Stimulated activated CD4-positive, alpha-beta T cell treated with anti-CD3 and anti-CD28 coated beads, Interleukin-2, amount 100 ng/mL, for 24 hours (primary cell): Measurements from ENCODE around the gene SCGN.

Source experiments
- DNase-seq, 2 donors: peaks; one replicate each; pipeline ENCODE4 v3.0.0-alpha.2; 2020

SCGN gene

GRCh38 chr6:25691894-25692293, 39.9 kb downstream of the SCGN start:
- DNase-seq = no peak

GRCh38 chr6:25692472-25692871, 40.5 kb downstream of the SCGN start:
- DNase-seq = no peak

DNA sequence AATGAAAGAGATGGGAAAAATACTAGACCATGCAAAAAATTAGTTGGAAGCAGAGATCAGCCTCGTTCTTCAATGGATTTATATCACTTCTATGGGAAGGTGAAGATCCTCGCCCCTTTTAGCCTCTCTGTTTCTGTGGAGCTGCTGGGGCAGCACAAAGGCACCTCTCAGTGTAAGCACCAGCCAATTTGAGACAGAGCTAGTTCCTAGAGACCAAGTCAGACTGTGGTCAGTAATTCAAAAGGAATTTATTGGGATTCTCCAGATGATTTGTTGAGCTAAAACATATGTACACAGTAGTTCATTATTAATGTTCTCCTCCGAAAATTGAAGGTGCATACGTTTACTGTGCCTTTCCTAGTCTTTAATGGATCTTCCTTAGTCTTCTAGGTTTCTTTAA, 42.4 kb downstream of the SCGN start:
- DNase-seq = no peak

DNA sequence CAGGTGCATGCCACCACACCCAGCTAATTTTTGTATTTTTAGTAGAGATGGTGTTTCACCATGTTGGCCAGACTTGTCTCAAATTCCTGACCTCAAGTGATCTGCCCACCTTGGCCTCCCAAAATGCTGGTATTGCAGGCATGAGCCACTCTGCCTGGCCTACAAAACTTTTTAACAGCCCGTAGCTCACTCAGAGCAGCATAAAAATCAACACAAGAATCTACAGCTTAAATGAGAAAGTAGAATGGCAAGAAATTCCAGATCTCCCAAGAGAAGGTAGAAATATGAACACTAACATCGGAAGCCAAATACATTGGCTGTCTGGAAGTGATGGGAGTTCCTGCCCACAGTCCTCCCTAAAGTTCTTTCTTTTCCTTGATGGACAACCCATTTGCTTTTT, 43.7 kb downstream of the SCGN start:
- no peak for DNase-seq

GRCh38 chr6:25697537-25698340, 45.7 kb downstream of the SCGN start:
- DNase-seq = no peak

DNA sequence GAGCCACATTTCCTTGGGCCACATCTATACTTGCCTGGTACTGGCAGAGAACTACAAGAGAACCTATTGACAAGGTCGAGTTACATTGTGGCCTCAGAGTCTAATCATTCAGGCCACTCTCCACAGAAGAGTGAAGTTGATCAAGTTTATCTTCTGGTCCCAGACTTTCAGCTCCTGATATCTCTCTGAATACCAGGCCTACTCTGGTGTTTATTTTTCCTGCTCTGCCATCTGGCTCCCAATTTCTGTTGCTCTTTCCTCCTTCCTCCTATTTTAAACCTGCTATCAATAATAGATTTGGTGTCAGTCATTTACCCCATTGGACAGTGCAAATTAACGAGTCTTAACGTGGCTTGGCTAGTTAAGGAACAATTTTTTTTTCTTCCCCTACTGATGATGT, 46.6 kb downstream of the SCGN start:
- no peak for DNase-seq

DNA sequence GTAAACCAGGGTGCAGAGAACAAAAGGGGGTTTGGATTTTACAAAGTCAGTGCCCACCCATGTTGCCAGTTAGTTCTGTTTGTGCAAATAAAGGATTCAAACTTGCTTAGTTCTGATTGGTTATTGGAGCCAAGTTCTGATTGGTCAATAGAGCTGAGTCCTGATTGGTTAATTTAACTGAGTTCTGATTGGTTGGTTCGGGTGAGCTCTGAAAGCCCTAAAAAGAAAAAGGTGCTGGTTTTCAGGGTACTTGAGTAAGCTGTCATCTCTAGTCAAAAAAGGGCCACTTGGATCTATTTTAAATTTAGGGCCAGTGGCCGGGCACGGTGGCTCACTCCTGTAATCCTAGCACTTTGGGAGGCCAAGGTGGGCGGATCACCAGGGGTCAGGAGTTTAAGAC, 47.6 kb downstream of the SCGN start:
- DNase-seq = no peak

DNA sequence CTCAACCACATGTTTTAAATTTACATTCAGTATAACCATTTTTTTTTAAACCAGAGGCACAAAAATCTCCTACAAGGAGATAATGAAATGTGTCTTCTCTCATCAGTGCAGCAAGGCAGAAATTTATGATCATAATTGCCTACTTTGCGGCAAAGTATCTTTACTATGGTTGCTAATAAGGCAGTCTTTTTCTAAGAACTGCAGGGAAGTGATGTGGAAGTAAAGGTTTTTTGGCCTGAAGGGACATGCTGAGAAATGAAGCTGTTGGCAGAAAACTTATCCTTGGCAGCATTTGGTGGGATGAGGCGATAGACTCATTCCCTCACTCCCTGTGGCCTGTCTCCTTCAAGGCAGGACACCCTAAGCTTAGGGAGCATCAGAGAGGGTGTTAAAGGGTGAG, 48.7 kb downstream of the SCGN start:
- DNase-seq = no peak

- no peak for DNase-seq
Measured at GRCh38 chr6:25701807-25702206, 49.8 kb downstream of the SCGN start.

DNA sequence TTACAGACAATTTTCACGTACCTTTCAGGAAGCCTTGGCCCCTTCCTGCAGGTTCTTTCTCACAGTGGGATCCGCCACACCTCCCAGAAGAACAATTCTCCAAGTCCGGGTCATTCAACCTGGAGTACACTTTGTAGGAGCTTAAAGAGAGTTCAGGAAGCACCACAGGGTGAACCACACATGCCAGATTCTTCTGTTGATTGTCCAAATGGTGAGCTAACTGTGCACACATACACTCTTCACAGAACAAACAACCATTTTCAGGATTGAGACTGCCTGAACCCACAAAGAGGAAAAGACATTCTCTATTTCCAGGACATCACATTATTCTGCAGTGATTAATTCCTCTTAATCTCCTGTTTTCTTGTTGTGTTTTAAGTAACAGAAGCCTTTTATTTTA, 51.0 kb downstream of the SCGN start:
- no peak for DNase-seq

DNA sequence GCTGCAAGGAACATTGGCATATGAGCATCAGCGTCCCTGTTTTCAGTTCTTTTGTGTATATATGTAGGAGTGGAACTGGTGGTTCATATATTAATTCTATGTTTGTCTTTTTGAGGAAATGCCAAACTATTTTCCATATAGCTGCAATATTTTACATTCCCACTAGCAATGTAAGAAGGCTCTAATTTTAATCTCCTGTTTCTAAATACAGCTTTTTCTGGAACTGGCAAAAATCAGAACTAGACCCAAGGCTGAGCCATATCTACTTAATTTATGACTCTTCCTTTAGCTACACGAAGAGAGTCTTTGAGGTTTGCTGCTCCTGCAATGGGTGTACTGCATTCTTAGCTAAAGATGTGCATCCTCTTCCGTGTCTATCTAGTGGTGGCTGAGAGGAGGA, 52.0 kb downstream of the SCGN start:
- DNase-seq = no peak

- no peak for DNase-seq
Measured at GRCh38 chr6:25706314-25707014, 54.4 kb downstream of the SCGN start.

DNA sequence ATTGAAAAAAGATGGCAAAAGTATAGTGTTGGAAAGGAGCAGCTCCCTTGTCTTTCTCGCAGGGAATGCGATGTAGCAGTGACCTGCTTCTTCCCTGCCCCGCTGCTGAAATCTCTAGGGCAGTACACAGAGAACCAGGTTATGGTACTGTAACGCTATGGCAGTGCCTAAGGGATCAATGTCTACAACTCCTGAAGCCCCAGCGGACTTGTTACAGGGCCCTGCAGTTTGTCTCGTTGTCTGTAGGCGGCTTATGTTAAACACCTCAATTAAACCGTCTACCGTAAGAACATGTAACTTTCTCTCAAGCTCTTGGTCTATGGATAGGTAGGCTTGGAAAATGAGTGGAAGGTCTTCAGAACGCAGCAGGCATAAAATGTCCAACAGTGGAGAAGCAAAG, 57.7 kb downstream of the SCGN start:
- no peak for DNase-seq

DNA sequence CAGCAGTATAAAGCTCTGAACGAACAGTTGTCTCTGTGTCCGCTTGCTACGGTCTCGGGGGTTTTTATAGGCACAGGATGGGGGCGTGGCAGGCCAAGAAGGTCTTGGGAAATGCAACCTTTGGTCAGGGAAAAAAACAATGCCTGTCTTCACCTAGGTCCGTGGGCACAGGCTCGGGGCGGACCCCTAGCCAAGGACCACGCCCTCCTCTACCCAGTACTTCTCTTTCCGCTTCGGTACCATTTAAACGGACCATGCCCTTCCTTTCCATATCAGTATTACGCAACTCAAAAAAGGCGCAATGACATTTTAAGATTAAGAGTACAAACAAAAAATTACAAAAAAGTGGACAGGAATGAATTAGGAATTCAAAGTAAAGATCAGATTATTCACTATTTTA, 58.3 kb downstream of the SCGN start:
- DNase-seq = no peak

DNA sequence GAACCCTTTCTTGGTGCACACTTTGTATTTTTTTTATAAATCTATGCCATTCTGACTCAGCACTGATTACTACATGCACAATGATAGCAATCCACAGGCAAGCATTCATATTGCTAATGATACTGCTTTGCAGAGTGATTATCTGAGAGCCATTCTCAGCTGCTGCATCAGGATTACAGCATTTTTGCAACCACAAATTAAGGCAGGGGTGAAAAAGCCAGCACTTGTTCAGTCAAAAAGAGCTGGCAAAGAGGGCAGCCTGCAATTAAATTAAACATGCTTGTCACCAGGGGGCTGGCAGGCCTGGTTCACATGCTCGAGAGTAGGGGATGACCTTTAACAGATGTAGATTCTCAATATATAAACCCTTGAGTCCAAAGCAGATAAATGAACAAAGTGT, 61.8 kb downstream of the SCGN start:
- DNase-seq = no peak

DNA sequence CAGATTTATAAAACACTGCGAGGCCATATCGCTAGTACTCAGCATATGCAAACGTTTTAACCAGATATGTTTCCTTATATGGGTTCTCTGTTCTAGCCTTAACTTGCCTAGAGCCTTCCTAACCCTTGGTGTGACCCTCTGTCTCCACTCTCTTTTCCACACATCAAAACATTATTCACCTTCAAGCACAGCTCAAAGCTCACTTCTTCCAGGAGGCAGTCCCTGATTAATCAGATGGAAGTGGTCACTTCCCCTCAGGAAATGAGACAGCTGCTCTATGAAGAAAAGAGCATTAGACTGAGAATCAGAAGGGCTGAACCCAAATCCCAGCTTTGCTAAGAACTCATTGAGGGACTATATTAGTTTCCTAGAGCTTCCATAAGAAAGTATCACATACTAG, 62.8 kb downstream of the SCGN start:
- DNase-seq = no peak

DNA sequence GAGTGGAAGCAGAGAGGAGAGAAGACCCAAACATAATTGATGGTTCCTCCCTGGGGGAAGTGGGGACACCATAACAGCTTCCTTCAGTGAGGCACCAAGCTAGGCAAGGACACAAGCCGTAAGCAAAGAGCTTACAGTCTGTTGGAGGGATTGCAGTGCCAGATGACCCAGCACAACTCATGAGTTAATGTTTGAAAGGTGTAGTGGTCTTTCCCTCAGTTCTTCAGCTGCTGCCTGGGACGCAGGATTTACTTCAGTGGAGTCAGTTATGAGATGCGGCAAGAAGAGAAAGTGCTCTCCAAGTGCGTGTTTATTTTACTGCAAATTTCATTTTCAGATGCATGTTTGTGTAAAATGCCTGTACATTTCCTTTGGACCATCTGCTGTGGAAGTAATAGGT, 63.8 kb downstream of the SCGN start:
- DNase-seq = no peak

GRCh38 chr6:25717866-25718740, 66.1 kb downstream of the SCGN start:
- DNase-seq = no peak

- no peak for DNase-seq
Measured at GRCh38 chr6:25726122-25726911, 74.3 kb downstream of the SCGN start.

DNA sequence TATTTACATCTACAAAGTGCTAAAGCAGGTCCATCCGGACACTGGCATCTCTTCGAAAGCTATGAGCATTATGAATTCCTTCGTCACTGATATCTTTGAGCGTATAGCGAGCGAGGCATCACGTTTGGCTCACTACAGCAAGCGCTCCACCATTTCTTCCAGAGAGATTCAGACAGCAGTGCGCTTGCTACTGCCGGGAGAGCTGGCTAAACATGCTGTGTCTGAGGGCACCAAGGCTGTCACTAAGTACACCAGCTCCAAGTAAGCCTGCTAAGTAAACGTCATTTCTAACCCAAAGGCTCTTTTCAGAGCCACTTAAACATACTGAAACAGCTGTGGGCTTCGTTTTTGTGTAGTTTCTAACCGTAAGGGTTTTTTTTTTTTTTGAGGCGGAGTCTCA, 75.0 kb downstream of the SCGN start:
- DNase-seq = no peak

- DNase-seq = no peak
Measured at GRCh38 chr6:25730907-25731306, 78.9 kb downstream of the SCGN start.

DNA sequence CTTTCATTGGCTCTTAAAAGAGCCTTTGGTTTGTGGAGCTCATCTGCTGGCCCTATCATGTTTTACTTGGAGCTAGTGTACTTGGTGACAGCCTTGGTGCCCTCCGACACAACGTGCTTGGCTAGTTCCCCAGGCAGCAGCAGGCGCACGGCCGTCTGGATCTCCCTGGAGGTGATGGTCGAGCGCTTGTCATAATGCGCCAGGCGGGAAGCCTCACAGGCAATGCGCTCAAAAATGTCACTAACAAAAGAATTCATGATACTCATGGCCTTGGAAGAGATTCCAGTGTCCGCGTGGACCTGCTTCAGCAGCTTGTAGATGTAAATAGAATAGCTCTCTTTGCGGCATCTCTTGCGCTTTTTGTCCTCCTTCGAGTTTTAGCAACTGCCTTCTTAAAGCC, 79.7 kb downstream of the SCGN start:
- no peak for DNase-seq
